Keratinocyte (primary cell): ENCODE results near the gene ZEB2. TPM values are rescaled to one million over a fixed set of nuclear protein-coding genes. Genes with fewer than 3 reads are reported as not detected.

Experiments used
- DNase-seq: peaks from one replicate; pipeline ENCODE4 v3.0.0-alpha.2; 2011; ENCODE audit warnings: low read depth, missing footprints, low spot score
- FAIRE-seq: peaks from 2 replicates; lab custom pipeline; 2011; peaks lifted over from hg19 to GRCh38; lab: Jason Lieb, UNC
- H2AFZ ChIP-seq: 2 replicates; pipeline ENCODE4 v1.6.0; 2012; ENCODE audit warnings: low read length, control low read depth, inconsistent platforms; ENCODE audit not compliant: control insufficient read depth
- H3K27ac ChIP-seq: 2 replicates; pipeline ENCODE4 v1.5.1; 2011; ENCODE audit warnings: low read length; ENCODE audit not compliant: control insufficient read depth, insufficient read depth
- H3K27me3 ChIP-seq: 3 replicates; pipeline ENCODE4 v1.6.0; 2011; ENCODE audit warnings: low read length; ENCODE audit not compliant: control insufficient read depth, insufficient read depth; ENCODE audit errors: extremely low read depth
- H3K36me3 ChIP-seq, 2 experiments: 2 replicates in 1 of 2; 3 replicates in 1 of 2; pipeline ENCODE4 v1.5.1; 2011; ENCODE audit warnings: low read length in 2 of 2, mild to moderate bottlenecking in 1 of 2; ENCODE audit not compliant: control insufficient read depth in 2 of 2, insufficient read depth in 2 of 2; ENCODE audit errors: extremely low read depth in 1 of 2
- H3K4me1 ChIP-seq: 3 replicates; pipeline ENCODE4 v1.5.1; 2011; ENCODE audit warnings: low read length; ENCODE audit not compliant: control insufficient read depth, insufficient read depth; ENCODE audit errors: extremely low read depth
- H3K4me2 ChIP-seq: 3 replicates; pipeline ENCODE4 v1.6.0; 2011; ENCODE audit warnings: low read depth, low read length; ENCODE audit not compliant: control insufficient read depth, insufficient read depth; ENCODE audit errors: extremely low read depth
- H3K4me3 ChIP-seq, 3 experiments: fragments of 200-600 bp in 1 of 3; sonication (generic) in 1 of 3; 2 replicates in 2 of 3; 3 replicates in 1 of 3; pipeline ENCODE4 v1.5.1; 2011 to 2016; ENCODE audit warnings: low read length in 3 of 3, mild to moderate bottlenecking in 3 of 3, control low read depth in 2 of 3, inconsistent platforms in 1 of 3, low read depth in 1 of 3, mixed read lengths in 1 of 3, mixed run types in 1 of 3, moderate library complexity in 1 of 3; ENCODE audit not compliant: control insufficient read depth in 2 of 3, insufficient read depth in 2 of 3; ENCODE audit errors: extremely low read depth in 1 of 3
- H3K79me2 ChIP-seq: 2 replicates; pipeline ENCODE4 v1.6.0; 2012; ENCODE audit warnings: low read length; ENCODE audit not compliant: control insufficient read depth, insufficient read depth
- H3K9ac ChIP-seq: 3 replicates; pipeline ENCODE4 v1.6.0; 2011; ENCODE audit warnings: low read length; ENCODE audit not compliant: control insufficient read depth, insufficient read depth; ENCODE audit errors: extremely low read depth
- H3K9me1 ChIP-seq: 3 replicates; pipeline ENCODE4 v1.6.0; 2011; ENCODE audit warnings: low read length; ENCODE audit not compliant: control insufficient read depth, insufficient read depth; ENCODE audit errors: extremely low read depth
- H3K9me3 ChIP-seq: 2 replicates; pipeline ENCODE4 v1.5.1; 2012; ENCODE audit warnings: low read depth, low read length; ENCODE audit not compliant: control insufficient read depth
- H4K20me1 ChIP-seq: 3 replicates; pipeline ENCODE4 v1.6.0; 2011; ENCODE audit warnings: low read length; ENCODE audit not compliant: control insufficient read depth, insufficient read depth; ENCODE audit errors: extremely low read depth
- CTCF ChIP-seq, 3 experiments: IDR thresholded peaks in 1 of 3; conservative IDR thresholded peaks in 1 of 3; optimal IDR thresholded peaks in 1 of 3; 2 replicates in 2 of 3; 3 replicates in 1 of 3; pipeline versions ENCODE3 to v1.5.1; 2011; ENCODE audit warnings: low read length in 3 of 3, mild to moderate bottlenecking in 3 of 3, moderate library complexity in 2 of 3, control low read depth in 1 of 3, inconsistent platforms in 1 of 3; ENCODE audit not compliant: insufficient read depth in 2 of 3; ENCODE audit errors: extremely low read depth in 1 of 3
- EZH2 ChIP-seq: IDR thresholded peaks from one replicate; pipeline ENCODE4 v1.6.1; 2012; ENCODE audit warnings: inconsistent platforms, mild to moderate bottlenecking, low read length, moderate library complexity
- dilution Hi-C: fragments of 300-500 bp; cut with MboI; formaldehyde crosslinking; loops from one replicate; pipeline ENCODE4 v1.7.0; 2020; ENCODE audit warnings: low sequenced_read_pairs; ENCODE audit not compliant: extremely low pct_ligation_motif_present
- polyA plus RNA-seq, 5 experiments: library from polyadenylated mRNA; depleted of rRNA in 3 of 5; stranded (reverse) in 3 of 5; stranded (forward) in 1 of 5; unstranded in 1 of 5; fragments of >200 nt; gene quantifications; 1 replicate in 1 of 5; 2 replicates in 3 of 5; 3 replicates in 1 of 5; pipeline versions ENCODE4 v1.2.1 to v1.2.3, GENCODE V29; 2011 to 2012; ENCODE audit warnings: missing spikeins in 2 of 5, low read depth in 1 of 5, low replicate concordance in 1 of 5

Gene ZEB2
- polyA plus RNA-seq, 1 donor (not counting 4 experiments of a cell fraction or from before 2014, with no cell fraction given): 0.12 TPM

GRCh38 chr2:144510294-144510991 is 9.5 kb downstream of the ZEB2 start:
- Histone ChIP-seq H3K27ac (no peak overlapping the region), H3K4me1 (no peaks in the 10 kb centered on the region), H3K36me3 (no peaks in the 10 kb centered on the region), H3K9ac (no peak overlapping the region), H3K79me2 (no peaks in the 10 kb centered on the region), H2AFZ (no peak overlapping the region), H3K9me3 (no peaks in the 10 kb centered on the region), H3K4me3 (no peak overlapping the region), H3K27me3 (peaks cover 76% of the 10 kb centered on the region), H3K9me1 (no peaks in the 10 kb centered on the region), H3K4me2 (no peak overlapping the region), H4K20me1 (no peaks in the 10 kb centered on the region)
- FAIRE-seq (no peak), DNase-seq (no peak)
- no peak for TF ChIP-seq EZH2
- no peak for TF ChIP-seq CTCF (optimal IDR thresholded peaks at IDR 0.05 in 1 of 3, IDR thresholded peaks at IDR 0.05 in 1 of 3, conservative IDR thresholded peaks at IDR 0.05 in 1 of 3; ENCODE audit: extremely low read depth in 1 of 3, insufficient read depth in 2 of 3, low read length in 3 of 3)
- dilution Hi-C loops: no loop called here

- DNase-seq (no peak), FAIRE-seq (no peak)
- Histone ChIP-seq H3K79me2 (no peaks in the 10 kb centered on the region), H4K20me1 (no peaks in the 10 kb centered on the region), H3K4me1 (no peaks in the 10 kb centered on the region), H3K36me3 (no peaks in the 10 kb centered on the region), H3K9me1 (no peaks in the 10 kb centered on the region), H2AFZ (no peak overlapping the region), H3K27me3 (peaks cover 72% of the 10 kb centered on the region), H3K27ac (no peak overlapping the region), H3K4me3 (no peak overlapping the region), H3K4me2 (no peak overlapping the region), H3K9ac (no peak overlapping the region), H3K9me3 (no peaks in the 10 kb centered on the region)
- TF ChIP-seq EZH2 (no peak), CTCF (optimal IDR thresholded peaks at IDR 0.05 in 1 of 3, IDR thresholded peaks at IDR 0.05 in 1 of 3, conservative IDR thresholded peaks at IDR 0.05 in 1 of 3; ENCODE audit: extremely low read depth in 1 of 3, insufficient read depth in 2 of 3, low read length in 3 of 3) (no peak)
- dilution Hi-C loops: no loop called here
These were observed 10.1 kb downstream of the ZEB2 start for GRCh38 chr2:144509879-144510221.
